Retina (tissue), 1 donor: Measurements from ENCODE around the gene SKA1.

Experiments used
- DNase-seq: peaks from one replicate; pipeline ENCODE4 v3.0.0-alpha.2; 2016

The SKA1 gene

GRCh38 chr18:50374753-50375391, at the start of gene SKA1:
TSS of gene SKA1 (plus strand) at chr18:50375046. CDS start at chr18:50375831, 785 bp downstream.
- peak; percentile 95 for DNase-seq

- DNase-seq: no peak
These were observed 46.9 kb upstream of the SKA1 start for GRCh38 chr18:50327983-50328382.

DNA sequence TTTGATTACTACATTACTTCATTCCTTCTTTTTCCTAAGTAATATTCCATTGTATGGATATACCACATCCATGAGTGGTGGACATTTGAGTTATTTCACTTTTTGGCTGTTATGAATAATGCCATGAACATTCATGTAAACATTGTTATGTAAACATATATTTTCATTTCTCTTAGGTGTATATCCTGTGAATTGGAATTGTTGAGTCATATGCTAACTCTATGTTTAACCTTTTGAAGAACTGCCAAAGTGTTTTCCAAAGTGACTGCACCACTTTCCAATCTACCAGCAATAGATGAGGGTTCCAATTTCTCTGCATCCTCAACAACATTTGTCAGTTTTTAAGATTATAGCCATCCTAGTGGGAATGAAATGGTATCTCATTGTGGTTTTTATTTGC, 44.7 kb upstream of the SKA1 start:
- no peak for DNase-seq

GRCh38 chr18:50331691-50332090, 43.2 kb upstream of the SKA1 start:
- DNase-seq: no peak

DNA sequence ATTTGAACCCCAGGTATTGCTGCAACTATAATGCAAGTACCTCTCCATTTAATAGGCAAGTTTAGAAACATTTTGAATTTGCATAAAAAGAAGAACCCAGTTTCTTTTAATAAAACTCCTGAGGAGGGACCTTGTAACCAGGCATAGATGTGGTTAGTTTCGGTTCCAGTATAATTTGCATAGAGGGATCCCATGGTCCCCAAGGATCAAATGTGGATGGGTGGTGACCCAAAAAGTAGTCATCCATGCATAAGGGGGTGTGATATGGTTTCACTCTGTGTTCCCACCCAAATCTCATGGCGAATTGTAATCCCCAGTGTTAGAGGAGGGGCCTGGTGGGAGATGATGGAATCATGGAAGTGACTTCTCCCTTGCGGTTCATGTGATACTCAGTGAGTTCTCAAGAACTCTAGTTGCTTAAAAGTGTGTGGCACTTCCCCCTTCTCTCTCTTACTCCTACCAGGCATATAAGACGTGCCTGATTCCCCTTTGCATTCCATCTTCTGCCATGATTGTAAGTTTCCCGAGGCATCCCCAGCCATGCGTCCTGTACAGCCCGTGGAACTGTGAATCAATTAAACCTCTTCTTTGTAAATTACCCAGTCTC, 40.2 kb upstream of the SKA1 start:
- DNase-seq: no peak

- no peak for DNase-seq
These were observed 36.7 kb upstream of the SKA1 start for GRCh38 chr18:50338122-50338521.

- DNase-seq: no peak
These were observed 36.1 kb upstream of the SKA1 start for GRCh38 chr18:50338715-50339114.

GRCh38 chr18:50340078-50340477, 34.8 kb upstream of the SKA1 start:
- no peak for DNase-seq

- no peak for DNase-seq
These were observed 33.4 kb upstream of the SKA1 start for GRCh38 chr18:50341443-50341842.

GRCh38 chr18:50350699-50351098, 24.1 kb upstream of the SKA1 start:
- no peak for DNase-seq

DNA sequence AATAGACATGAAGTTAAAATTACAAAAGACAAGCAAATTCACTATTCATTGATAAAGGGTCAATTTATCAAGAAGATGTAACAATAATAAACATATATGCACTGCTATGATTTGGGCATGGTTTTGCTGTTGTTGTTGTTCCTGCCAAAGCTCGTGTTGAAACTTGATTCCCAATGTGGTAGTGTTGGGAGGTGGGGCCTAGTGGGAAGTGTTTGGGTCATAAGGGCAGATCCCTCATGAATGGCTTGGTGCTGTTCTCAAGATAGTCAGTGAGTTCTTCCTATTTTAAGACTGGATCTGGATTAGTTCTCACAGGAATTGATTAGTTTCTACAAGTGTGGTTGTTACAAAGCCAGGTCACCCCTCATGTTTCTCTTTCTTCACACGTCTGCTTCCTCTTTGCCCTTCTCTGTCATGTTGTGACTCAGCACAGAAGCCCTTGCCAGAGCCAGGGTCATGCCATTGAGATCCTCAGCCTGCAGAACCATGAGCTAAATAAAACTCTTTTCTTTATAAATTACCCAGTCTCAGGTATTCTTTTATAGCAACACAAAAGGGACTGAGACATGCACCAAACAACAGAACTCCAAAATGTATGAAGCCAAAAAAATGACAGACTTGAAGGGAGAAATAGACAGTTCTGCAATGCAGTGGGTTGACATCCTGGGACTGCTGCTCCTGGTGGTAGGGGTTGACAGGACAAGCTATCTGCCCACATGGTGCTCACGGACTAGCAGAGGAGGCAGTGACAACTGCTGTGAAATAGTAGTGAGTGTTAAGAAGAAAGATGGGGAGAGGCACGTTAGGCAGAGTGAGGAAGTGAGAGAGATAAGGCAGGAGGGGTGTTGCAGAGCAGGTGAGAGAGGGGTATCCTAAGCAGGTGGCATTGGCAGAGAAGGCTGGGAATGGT, 18.6 kb upstream of the SKA1 start:
- DNase-seq: no peak

DNA sequence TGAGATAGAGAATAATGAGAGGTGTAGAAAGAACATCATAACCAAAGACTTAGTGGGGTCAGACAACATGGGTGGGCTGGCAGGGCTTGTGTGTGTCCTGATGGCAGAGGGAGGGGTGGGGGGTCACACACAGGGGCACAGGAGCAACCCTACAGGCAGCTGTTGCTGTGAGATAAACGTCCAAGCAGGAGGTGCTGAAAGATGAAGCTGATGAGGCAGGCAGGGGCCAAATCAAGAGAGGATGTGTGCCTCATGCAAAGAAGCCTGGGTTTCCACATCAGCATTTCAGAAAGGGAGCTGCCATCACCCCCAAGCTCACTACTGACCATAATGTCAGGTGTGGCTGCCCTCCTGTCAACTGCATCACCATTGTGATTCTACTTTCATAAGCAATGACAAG, 16.0 kb upstream of the SKA1 start:
- DNase-seq: no peak

DNA sequence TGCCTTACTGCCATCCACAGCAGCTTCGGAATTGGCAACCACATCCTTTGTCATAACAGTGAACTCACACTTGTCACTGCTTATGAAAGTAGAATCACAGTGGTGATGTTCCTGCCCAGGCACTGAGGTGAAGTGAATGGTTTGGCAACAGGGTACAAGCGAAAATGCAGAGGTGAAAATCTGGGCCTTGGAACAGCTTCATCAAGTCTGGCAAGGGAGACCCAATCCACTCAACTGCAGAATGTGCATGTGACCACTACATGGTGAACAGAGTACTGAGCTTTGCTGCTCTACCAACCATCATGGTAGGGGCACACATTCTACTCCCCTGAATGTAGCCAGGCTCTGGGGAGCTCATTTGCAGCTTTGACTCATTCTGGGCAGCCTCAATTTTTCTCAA, 15.0 kb upstream of the SKA1 start:
- DNase-seq: no peak

- DNase-seq: no peak
These were observed 14.2 kb upstream of the SKA1 start for GRCh38 chr18:50360611-50361010.

DNA sequence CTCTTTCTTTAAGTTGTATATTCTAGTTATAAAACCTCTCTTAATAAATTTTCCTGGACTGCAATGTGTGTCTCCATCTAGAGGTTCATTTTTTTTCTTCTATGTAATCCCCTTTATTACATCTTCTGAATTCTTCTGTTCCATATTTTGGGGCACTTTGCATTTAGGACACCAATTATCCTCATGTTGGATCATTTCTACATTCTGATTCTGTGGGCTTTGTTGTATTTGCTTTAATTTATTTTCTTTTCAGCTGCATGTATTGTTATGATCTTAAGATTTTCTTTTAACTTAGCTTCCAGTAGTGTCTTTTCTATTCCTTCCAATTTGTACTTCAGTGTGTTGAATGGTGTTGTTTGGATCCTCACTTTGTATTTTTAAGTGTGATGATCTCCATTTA, 5.2 kb upstream of the SKA1 start:
- no peak for DNase-seq

- DNase-seq: no peak
These were observed 2.1 kb upstream of the SKA1 start for GRCh38 chr18:50372743-50373142.

DNA sequence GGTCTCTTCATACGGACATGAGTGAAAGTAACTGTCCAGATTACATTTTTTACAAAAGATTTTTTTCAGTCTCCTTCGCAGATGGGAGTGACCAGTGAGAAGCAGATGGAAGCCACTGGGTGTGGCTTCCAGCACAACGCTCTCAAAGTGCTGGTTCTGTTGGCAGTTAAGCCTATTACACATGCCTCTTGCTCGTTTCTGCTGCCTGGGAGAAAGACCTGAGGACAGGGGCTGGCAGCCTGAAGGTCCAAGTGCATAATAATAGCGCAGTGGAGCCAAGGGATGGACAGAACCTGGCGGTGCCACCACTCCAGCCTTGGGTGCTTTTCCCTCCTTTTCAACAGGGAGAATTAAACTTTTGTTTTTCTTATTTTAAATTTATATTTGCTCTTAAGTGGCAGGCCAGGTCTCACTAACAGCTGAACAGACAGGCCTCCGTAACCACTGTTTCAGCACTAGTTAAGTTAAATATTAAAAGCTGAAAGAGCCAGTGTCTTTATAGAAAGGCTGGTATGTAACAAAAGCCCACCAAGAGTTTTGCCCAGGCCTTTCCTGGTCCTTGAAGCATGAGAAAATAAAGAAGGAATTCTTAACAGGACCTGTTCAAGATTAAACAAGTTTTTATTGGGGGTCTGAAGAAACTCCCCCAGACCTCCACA, 1.2 kb upstream of the SKA1 start:
- no peak for DNase-seq

DNA sequence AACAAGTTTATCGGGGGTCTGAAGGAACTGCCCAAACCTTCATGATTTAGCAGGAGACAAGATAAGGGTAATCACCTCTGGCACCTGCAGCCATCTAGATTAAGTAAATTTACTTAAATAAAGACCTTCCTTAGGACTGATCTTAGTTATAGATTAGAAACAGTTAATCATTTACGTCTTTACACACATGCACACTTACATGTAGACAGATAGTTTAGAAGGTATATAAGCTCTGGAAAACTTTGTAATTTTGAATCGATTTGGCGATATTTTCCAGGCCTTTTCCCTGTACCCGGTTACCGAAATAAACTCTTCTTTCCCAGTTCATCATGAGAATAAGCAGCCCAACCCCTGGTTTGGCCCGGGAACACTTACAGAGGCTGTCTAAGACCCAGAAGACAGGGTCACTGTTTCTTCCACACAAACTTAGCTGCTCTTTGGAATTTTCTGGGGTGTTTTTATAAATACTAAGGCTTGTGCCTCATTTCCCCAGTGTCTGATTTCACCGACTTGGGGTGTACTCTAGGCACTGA, 560 bp upstream of the SKA1 start:
- DNase-seq: no peak

GRCh38 chr18:50377061-50377798, 2.4 kb downstream of the SKA1 start:
- DNase-seq: no peak

DNA sequence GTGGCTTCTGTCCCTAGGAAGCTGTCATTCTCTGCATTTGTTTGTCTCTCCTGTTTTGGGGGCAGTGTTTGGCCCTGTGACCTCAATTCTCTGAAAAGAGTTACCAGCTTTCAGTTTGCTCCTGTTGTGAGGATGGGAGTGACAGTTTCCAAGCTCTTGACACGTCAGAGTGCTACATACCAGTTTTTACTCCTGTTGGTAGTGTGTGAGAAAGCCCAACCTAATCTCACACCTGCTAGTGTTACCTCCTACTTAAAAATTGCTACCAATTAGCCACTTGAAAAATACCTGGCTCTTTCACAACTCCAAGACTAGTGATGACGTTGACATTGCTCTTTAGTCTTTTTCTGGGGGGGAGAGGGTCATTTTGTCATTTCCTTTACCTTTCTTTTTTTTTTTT, 14.1 kb downstream of the SKA1 start:
- no peak for DNase-seq

DNA sequence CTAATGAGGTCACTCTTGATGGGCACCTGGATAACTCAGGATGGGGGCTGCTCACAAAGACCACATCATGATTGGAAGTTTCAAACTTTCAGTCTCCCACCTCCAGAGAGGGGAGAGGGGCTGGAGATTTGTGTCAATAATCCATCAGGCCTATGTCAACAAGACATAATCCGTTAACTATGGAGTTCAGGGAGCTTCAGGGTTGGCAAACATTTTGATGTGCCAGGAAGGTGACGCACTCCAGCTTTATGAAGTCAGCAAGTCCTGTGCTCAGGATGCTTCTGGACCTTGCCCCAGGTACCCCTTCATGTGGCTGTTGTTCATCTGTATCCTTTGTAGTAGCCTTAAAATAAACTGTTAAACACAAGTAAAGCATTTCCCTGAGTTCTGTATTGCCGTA, 19.0 kb downstream of the SKA1 start:
- no peak for DNase-seq

DNA sequence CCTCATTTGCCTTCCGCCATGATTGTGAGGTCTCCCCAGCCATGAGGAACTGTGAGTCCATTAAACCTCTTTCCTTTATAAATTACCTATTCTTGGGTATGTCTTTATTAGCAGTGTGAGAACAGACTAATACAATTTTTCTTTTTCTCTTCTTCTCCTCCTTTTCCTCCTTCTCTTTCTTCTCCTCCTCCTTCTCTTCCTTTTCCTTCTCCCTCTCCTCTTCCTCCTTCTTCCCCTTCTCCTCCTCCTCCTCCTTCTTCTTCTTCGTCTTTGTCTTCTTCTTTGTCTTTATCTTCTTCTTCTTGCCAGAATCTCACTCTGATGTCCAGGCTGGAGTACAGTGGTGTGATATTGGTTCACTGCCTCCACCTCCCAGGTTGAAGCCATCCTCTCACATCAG, 20.2 kb downstream of the SKA1 start:
- no peak for DNase-seq
